K562 (cell line): ENCODE measurements around the gene SLC16A10. TPM values are rescaled to one million over a fixed set of nuclear protein-coding genes. Genes with fewer than 3 reads are reported as not detected.

Experiments
- ATAC-seq: fragments of 200-7000 bp; cut with Tn5 transposase; 3 replicates; pipeline ENCODE4 v1.9.1; 2020; ENCODE audit warnings: moderate library complexity
- BruUV-seq: library from RNA; stranded (reverse); fragments of 400-500 nt; replicated peaks from 2 replicates; lab custom pipeline; 2021; lab: Mats Ljungman, UMichigan
- CTCF ChIA-PET: fragments of 300-600 bp; formaldehyde crosslinking; extraction: SDS; loops from one replicate; lab custom pipeline; 2021; ENCODE audit warnings: low intra/inter-chr PET ratio; lab: Yijun Ruan, JAX
- POLR2A ChIA-PET: fragments of 300-600, 350-650 bp; sonication (Branson Sonifier 250); formaldehyde crosslinking; extraction: SDS; loops from one replicate; lab custom pipeline; 2021; ENCODE audit warnings: antibody characterized with exemption, inconsistent platforms; lab: Yijun Ruan, JAX
- DNase-seq, 4 experiments: peaks; one replicate each; pipeline versions ENCODE4 v3.0.0 to v3.0.0-alpha.2; 2011 to 2018; ENCODE audit warnings: low spot score in 3 of 4, mixed read lengths in 3 of 4; ENCODE audit errors: extremely low read depth in 1 of 4
- FAIRE-seq: peaks from 2 replicates; lab custom pipeline; 2011; peaks lifted over from hg19 to GRCh38; lab: Jason Lieb, UNC
- H2AFZ ChIP-seq: 2 replicates; pipeline ENCODE4 v1.6.0; 2011; ENCODE audit warnings: low read depth, low read length, control low read depth, inconsistent platforms
- H3K27ac ChIP-seq: fragments of 200-600 bp; 3 replicates; pipeline ENCODE4 v1.8.0; 2011; ENCODE audit warnings: low read depth, mild to moderate bottlenecking, control low read depth, inconsistent platforms, low read length, moderate library complexity, mixed read lengths; ENCODE audit errors: extremely low read depth
- H3K27me3 ChIP-seq, 2 experiments: fragments of 300-600 bp in 1 of 2; 2 replicates in 1 of 2; 3 replicates in 1 of 2; pipeline versions ENCODE4 v1.6.0 to v1.8.0; 2011; ENCODE audit warnings: inconsistent platforms in 2 of 2, low read length in 2 of 2, mild to moderate bottlenecking in 1 of 2, mixed read lengths in 1 of 2, moderate library complexity in 1 of 2; ENCODE audit not compliant: control insufficient read depth in 2 of 2, insufficient read depth in 2 of 2
- H3K36me3 ChIP-seq: fragments of 300-600 bp; 3 replicates; pipeline ENCODE4 v1.8.0; 2011; ENCODE audit warnings: mild to moderate bottlenecking, low read length, inconsistent platforms; ENCODE audit not compliant: control insufficient read depth, insufficient read depth
- H3K4me1 ChIP-seq, 2 experiments: fragments of 200-600 bp in 1 of 2; replicated peaks in 1 of 2; 2 replicates in 1 of 2; 3 replicates in 1 of 2; pipeline versions ENCODE4 v1.5.1 to v1.8.0; 2011; ENCODE audit warnings: inconsistent platforms in 2 of 2, low read length in 2 of 2, mild to moderate bottlenecking in 1 of 2, mixed read lengths in 1 of 2, moderate library complexity in 1 of 2; ENCODE audit not compliant: control insufficient read depth in 2 of 2, insufficient read depth in 2 of 2
- H3K4me2 ChIP-seq: 2 replicates; pipeline ENCODE4 v1.6.1; 2011; ENCODE audit warnings: low read length, control low read depth, inconsistent platforms, mixed read lengths; ENCODE audit not compliant: insufficient read depth
- H3K4me3 ChIP-seq: fragments of 200-600 bp; sonication (generic), shearing (Covaris generic); 2 replicates; pipeline ENCODE4 v1.5.1; 2016; ENCODE audit warnings: control low read depth, inconsistent platforms
- H3K79me2 ChIP-seq: fragments of 200-600 bp; 3 replicates; pipeline ENCODE4 v1.8.0; 2011; ENCODE audit warnings: low read length, inconsistent platforms; ENCODE audit not compliant: control insufficient read depth, insufficient read depth
- H3K9ac ChIP-seq, 2 experiments: 2 replicates each; pipeline versions ENCODE4 v1.6.0 to v1.6.1; 2011; ENCODE audit warnings: low read depth in 2 of 2, low read length in 2 of 2, control low read depth in 1 of 2, inconsistent platforms in 1 of 2, mild to moderate bottlenecking in 1 of 2, mixed read lengths in 1 of 2; ENCODE audit not compliant: insufficient read depth in 1 of 2
- H3K9me1 ChIP-seq: one replicate; pipeline ENCODE4 v1.6.0; 2011; ENCODE audit warnings: inconsistent platforms, mild to moderate bottlenecking, low read length, moderate library complexity; ENCODE audit not compliant: control insufficient read depth, insufficient read depth
- H3K9me3 ChIP-seq: replicated peaks from 2 replicates; pipeline ENCODE4 v1.5.1; 2011; ENCODE audit warnings: low read depth, low read length, inconsistent platforms; ENCODE audit not compliant: control insufficient read depth, insufficient read depth
- H4K20me1 ChIP-seq: replicated peaks from 2 replicates; pipeline ENCODE4 v1.6.1; 2011; ENCODE audit warnings: low read length, inconsistent platforms, mixed read lengths; ENCODE audit not compliant: control insufficient read depth, insufficient read depth
- CBFA2T3 ChIP-seq: fragments of 450-650 bp; IDR thresholded peaks from 2 replicates; pipeline ENCODE4 v1.6.1; 2017
- CEBPG ChIP-seq, 3 experiments: fragments of 200-800 bp in 1 of 3; sonication (Bioruptor generic) in 1 of 3; sonication (generic) in 1 of 3; formaldehyde crosslinking in 1 of 3; IDR thresholded peaks in 2 of 3; conservative IDR thresholded peaks in 1 of 3; 2 replicates each; pipeline versions ENCODE4 v1.6.1 to v1.8.0; 2016 to 2022; ENCODE audit warnings: missing compliant biosample characterization in 2 of 3, missing genetic modification characterization in 2 of 3, mild to moderate bottlenecking in 1 of 3, missing genetic modification reagents in 1 of 3
- CXXC5 ChIP-seq: fragments of 250-450 bp; sonication (Bioruptor Pico); IDR thresholded peaks from 2 replicates; pipeline ENCODE4 v1.8.0; 2022; ENCODE audit warnings: inconsistent platforms, mild to moderate bottlenecking, moderate library complexity
- DIDO1 ChIP-seq: fragments of 450-650 bp; IDR thresholded peaks from 2 replicates; pipeline ENCODE4 v1.6.1; 2016; ENCODE audit warnings: low read depth, missing biosample characterization, missing genetic modification characterization
- DPF2 ChIP-seq: fragments of 450-650 bp; IDR thresholded peaks from 2 replicates; pipeline ENCODE4 v1.6.1; 2016
- ESRRA ChIP-seq: fragments of 450-650 bp; IDR thresholded peaks from 2 replicates; pipeline ENCODE4 v1.6.1; 2014; ENCODE audit warnings: low read depth, mild to moderate bottlenecking, moderate library complexity, borderline replicate concordance
- GTF2E2 ChIP-seq: fragments of 200-800 bp; sonication (Bioruptor generic); IDR thresholded peaks from 2 replicates; pipeline ENCODE4 v1.6.1; 2016; ENCODE audit warnings: missing genetic modification characterization, missing compliant biosample characterization
- MNT ChIP-seq, 2 experiments: fragments of 450-650 bp; conservative IDR thresholded peaks; 2 replicates each; pipeline ENCODE4 v1.6.1; 2017; ENCODE audit warnings: mild to moderate bottlenecking in 2 of 2, moderate library complexity in 2 of 2
- ZNF75A ChIP-seq: fragments of 450-650 bp; formaldehyde crosslinking; IDR thresholded peaks from 2 replicates; pipeline ENCODE4 v1.4.0; 2020; ENCODE audit warnings: mild to moderate bottlenecking
- WGBS: fragments of 100-300 bp; shearing (Covaris generic); methylation state at CpG from one replicate; pipeline ENCODE4 v1.1.6; 2016; ENCODE audit warnings: low coverage, mixed read lengths; ENCODE audit not compliant: insufficient coverage; ENCODE audit errors: missing lambda C conversion rate; 5-methylcytosine and 5-hydroxymethylcytosine counted together
- in situ Hi-C: fragments of 300-500 bp; cut with MboI; formaldehyde crosslinking; loops from 4 replicates; pipeline ENCODE4 v1.15.0; 2018; ENCODE audit warnings: inconsistent platforms, mixed read lengths
- intact Hi-C: fragments of 100-400 bp; cut with micrococcal nuclease; formaldehyde crosslinking; loops from 2 replicates; pipeline ENCODE4 v1.14.2; 2022
- polyA plus RNA-seq, 8 experiments: library from polyadenylated mRNA; depleted of rRNA in 4 of 8; stranded (reverse) in 5 of 8; unstranded in 3 of 8; fragments of >200 nt; fragmentation: Nextera tagmentation in 2 of 8; fragmentation: Illumina TruSeq in 1 of 8; extraction: Ambion mirVana in 2 of 8; extraction: Trizol in 1 of 8; gene quantifications; 2 replicates each; pipeline versions ENCODE4 v1.2.1 to v1.2.3, GENCODE V29; 2011 to 2014; ENCODE audit warnings: inconsistent platforms in 1 of 8, missing spikeins in 1 of 8
- total RNA-seq, 7 experiments: library from RNA; depleted of rRNA in 6 of 7; stranded (reverse); fragments of >200 nt in 6 of 7; fragmentation: Illumina TruSeq in 2 of 7; extraction: Trizol in 2 of 7; gene quantifications; 2 replicates each; pipeline versions ENCODE4 v1.2.1 to v1.2.3, GENCODE V29; 2011 to 2021; ENCODE audit warnings: low replicate concordance in 1 of 7
- TF ChIP-seq, protein P1 (sequence below), 2 experiments: fragments of 450-650 bp in 1 of 2; sonication (generic) in 1 of 2; formaldehyde crosslinking in 1 of 2; IDR thresholded peaks; 2 replicates each; pipeline versions ENCODE4 v1.7.1 to v1.9.0; 2016 to 2022; ENCODE audit warnings: inconsistent platforms in 1 of 2, mild to moderate bottlenecking in 1 of 2, missing genetic modification reagents in 1 of 2

SLC16A10 gene
- total and polyA plus RNA-seq, 9 of the 15 experiments (the other 6 are each of a cell fraction or from before 2014, with no cell fraction given): 0.02 to 0.54 (median 0.24) TPM; not detected in 4

DNA sequence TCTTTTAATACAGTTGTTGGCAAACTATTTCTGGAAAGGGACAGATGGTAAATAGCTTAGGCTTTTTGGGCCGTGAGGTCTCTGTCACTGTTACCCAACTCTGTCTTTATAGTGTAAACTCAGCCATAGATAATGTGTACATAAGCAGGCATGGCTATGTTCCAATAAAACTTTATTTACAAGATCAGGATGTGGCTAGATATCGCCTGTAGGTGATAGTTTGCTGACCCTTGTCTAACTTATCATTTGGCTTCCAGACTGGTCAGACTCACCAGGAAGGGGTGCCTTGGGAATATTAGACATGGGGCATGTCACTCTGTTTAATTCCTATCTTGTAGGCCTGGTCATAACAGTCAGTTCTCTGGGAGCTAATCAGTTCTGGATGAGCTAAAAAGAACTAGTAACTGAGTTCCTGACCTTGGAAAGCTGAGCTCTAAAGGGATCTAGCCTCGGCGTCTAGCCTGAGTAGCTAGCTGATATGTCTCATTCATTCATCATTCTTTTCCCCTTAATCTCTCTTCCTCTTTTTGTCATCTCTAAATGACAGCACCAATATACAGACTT is 163.6 kb downstream of the SLC16A10 start:
- H3K4me2 ChIP-seq: peak overlapping the region; percentile 57
- no peaks in the 10 kb centered on the region for H3K27me3 ChIP-seq
- no peaks in the 10 kb centered on the region for H3K36me3 ChIP-seq
- ChIA-PET CTCF (no interaction called here), POLR2A (interaction anchor here (0.5 to 2.2 kb wide), 3 partner anchors 8 to 203 kb away, joined by 3 to 7 read pairs (median 3); a partner anchor contains a TSS)
- H3K4me1 ChIP-seq: peaks cover 10 to 19% of the 10 kb centered on the region in 2 experiments
- BruUV-seq: no TSS peak
- FAIRE-seq (peak; percentile 79), ATAC-seq (peak; percentile 67), DNase-seq (peak; percentile 29 to 59 (median 32))
- H3K9me3 ChIP-seq: no peaks in the 10 kb centered on the region
- no peaks in the 10 kb centered on the region for H3K79me2 ChIP-seq
- no peak overlapping the region for H3K4me3 ChIP-seq
- H2AFZ ChIP-seq: peak overlapping the region; percentile 82
- no peak overlapping the region for H3K9ac ChIP-seq
- no peaks in the 10 kb centered on the region for H3K9me1 ChIP-seq
- intact Hi-C loops: loop anchor here (5.0 kb wide), 1 partner anchor 39 kb away; no protein-coding TSS in a partner anchor
- H3K27ac ChIP-seq: peak overlapping the region; percentile 29; the same call in 1 of the 3 replicates
- H4K20me1 ChIP-seq: no peaks in the 10 kb centered on the region
- WGBS: 1% methylated on average over 4 of the region's 4 CpGs
- in situ Hi-C loops: loop anchor here (5.0 to 25.0 kb wide), 2 partner anchors 221 to 386 kb away; no protein-coding TSS in a partner anchor
- TF ChIP-seq, protein P1, sequence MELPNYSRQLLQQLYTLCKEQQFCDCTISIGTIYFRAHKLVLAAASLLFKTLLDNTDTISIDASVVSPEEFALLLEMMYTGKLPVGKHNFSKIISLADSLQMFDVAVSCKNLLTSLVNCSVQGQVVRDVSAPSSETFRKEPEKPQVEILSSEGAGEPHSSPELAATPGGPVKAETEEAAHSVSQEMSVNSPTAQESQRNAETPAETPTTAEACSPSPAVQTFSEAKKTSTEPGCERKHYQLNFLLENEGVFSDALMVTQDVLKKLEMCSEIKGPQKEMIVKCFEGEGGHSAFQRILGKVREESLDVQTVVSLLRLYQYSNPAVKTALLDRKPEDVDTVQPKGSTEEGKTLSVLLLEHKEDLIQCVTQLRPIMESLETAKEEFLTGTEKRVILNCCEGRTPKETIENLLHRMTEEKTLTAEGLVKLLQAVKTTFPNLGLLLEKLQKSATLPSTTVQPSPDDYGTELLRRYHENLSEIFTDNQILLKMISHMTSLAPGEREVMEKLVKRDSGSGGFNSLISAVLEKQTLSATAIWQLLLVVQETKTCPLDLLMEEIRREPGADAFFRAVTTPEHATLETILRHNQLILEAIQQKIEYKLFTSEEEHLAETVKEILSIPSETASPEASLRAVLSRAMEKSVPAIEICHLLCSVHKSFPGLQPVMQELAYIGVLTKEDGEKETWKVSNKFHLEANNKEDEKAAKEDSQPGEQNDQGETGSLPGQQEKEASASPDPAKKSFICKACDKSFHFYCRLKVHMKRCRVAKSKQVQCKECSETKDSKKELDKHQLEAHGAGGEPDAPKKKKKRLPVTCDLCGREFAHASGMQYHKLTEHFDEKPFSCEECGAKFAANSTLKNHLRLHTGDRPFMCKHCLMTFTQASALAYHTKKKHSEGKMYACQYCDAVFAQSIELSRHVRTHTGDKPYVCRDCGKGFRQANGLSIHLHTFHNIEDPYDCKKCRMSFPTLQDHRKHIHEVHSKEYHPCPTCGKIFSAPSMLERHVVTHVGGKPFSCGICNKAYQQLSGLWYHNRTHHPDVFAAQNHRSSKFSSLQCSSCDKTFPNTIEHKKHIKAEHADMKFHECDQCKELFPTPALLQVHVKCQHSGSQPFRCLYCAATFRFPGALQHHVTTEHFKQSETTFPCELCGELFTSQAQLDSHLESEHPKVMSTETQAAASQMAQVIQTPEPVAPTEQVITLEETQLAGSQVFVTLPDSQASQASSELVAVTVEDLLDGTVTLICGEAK (IDR thresholded peaks at IDR 0.05): peak; percentile 99
- TF ChIP-seq, protein P1 (CRISPR knock-in tag; IDR thresholded peaks at IDR 0.05): peak; percentile 98
- TF ChIP-seq CXXC5 (CRISPR knock-in tag): 0 out of 2 replicates have a peak, but pooled peaks have one; percentile 25
- TF ChIP-seq DPF2: peak; percentile 51; the same call in 1 of the 2 replicates
- no peak for TF ChIP-seq CEBPG (CRISPR knock-in tag; IDR thresholded peaks at IDR 0.05)
- TF ChIP-seq CEBPG (tag; conservative IDR thresholded peaks at IDR 0.05 in 1 of 2, IDR thresholded peaks at IDR 0.05 in 1 of 2): 0 out of 4 replicates have a peak, but pooled peaks of 1 of the 2 experiments have one; percentile 10
- peak; percentile 40; the same call in 1 of the 2 replicates for TF ChIP-seq DIDO1 (tag)
- peak in 1 of 2 experiments; percentile 27; a peak in 1 of 4 replicates for TF ChIP-seq MNT (conservative IDR thresholded peaks at IDR 0.05)
- TF ChIP-seq CBFA2T3: peak; percentile 46
- no peak for TF ChIP-seq GTF2E2
- TF ChIP-seq ZNF75A: no peak
- TF ChIP-seq ESRRA: peak; percentile 48; the same call in 1 of the 2 replicates
